HG02870 (cell line): Measurements from ENCODE around the gene VCL.
"Not testable (repeated sequence)": the region's sequence is repeated elsewhere in the genome, so short reads cannot be mapped to it uniquely, and the experiment has no call there.

ENCODE experiments used
- ATAC-seq: cut with Tn5 transposase; IDR thresholded peaks from one replicate; pipeline ENCODE4 v1.9.1; 2021; ENCODE audit warnings: mild to moderate bottlenecking, moderate library complexity; ENCODE audit not compliant: unreplicated experiment

The VCL gene

DNA sequence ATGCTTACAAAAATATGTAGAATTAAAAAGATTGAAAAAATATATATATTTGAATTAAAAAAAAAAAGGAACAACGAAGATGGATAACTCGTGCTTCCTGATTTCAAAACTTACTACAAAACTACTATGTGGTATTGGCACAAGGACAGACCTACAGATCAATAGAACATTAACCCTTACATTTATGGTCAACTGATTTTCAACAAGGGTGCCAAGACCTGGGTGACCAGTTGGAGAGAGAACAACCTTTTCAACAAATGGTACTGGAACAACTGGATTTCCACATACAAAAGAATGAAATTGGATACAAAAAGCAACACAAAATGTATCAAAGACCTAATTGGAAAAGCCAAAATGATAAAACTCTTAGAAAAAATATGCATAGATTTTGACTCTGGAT, 142.6 kb downstream of the VCL start:
- no peak for ATAC-seq

DNA sequence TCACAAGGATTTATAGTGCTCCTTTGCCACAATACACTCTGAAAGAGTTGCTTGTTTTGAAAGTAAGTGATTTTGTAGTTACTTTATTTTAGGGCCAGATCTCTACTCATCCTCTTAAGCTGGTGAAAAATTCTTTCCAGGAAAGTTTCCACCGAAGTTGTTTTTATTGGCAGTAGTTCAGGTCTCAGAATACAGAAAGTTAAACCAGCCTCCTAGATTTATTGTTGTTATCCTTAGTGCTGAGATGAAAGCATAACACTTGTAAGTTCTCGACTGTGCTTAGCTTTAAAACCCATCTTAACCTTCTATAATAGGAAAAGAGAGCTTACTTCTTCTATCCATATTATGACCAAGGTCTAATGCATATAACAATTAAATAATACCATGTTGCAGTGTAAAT, 147.2 kb downstream of the VCL start:
- no peak for ATAC-seq

DNA sequence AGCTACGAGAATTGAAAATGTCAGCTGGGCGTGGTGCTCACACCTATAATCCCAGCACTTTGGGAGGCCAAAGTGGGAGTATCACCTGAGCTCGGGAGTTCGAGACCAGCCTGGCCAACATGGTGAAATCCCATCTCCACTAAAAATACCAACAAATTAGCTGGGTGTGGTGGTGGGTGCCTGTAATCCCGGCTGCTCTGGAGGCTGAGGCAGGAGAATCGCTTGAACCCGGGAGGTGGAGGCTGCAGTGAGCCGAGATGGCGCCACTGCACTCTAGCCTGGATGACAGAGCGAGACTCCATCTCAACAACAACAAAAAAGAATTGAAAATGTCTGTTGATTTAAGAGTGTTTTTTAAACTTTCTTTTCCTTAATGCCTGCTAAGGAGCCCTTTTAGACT, 149.1 kb downstream of the VCL start:
- not testable (repeated sequence) for ATAC-seq

DNA sequence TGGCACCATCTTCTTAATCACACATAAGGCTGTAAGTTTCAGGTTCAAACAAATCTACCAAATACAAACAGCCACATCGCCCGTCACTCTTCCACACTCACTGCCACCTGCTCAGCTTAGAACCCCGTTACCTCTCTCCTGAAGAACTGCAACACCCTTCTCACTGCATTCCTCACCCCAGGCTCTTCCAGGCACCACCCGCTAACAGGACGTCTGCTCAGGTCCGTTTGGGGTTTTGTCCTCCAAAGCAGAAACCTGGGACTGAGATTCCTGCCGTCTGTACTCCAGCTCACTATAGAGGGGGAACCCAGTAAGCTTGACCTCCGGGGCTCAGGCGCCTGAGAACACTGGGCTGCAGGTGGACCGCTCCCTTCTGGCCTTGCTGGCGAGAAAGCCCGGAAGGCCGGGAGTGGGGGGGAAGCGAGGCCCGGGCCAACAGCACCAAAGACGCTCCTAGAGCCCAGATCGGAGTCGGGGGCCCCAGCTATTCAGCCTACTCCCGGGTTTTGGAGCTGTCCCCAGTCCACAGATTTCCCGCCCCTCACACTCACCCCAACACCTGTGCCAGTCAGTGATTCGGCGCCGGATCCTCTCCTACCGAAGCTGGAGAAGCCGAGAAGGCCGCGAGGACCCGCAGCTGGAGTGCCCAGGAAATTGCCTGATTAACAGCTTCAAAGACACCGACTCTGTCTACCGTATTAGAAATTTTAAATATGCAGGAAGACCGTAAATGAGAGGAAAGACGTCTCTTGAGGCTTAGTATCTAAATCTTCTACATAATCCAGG, 152.5 kb downstream of the VCL start, which contains the start of gene AP3M1:
AP3M1 (minus strand) TSS at position 625 of the 786 bp plus-strand sequence. CDS start 12,449 bp downstream, outside the sequence.
- ATAC-seq = peak; percentile 31

DNA sequence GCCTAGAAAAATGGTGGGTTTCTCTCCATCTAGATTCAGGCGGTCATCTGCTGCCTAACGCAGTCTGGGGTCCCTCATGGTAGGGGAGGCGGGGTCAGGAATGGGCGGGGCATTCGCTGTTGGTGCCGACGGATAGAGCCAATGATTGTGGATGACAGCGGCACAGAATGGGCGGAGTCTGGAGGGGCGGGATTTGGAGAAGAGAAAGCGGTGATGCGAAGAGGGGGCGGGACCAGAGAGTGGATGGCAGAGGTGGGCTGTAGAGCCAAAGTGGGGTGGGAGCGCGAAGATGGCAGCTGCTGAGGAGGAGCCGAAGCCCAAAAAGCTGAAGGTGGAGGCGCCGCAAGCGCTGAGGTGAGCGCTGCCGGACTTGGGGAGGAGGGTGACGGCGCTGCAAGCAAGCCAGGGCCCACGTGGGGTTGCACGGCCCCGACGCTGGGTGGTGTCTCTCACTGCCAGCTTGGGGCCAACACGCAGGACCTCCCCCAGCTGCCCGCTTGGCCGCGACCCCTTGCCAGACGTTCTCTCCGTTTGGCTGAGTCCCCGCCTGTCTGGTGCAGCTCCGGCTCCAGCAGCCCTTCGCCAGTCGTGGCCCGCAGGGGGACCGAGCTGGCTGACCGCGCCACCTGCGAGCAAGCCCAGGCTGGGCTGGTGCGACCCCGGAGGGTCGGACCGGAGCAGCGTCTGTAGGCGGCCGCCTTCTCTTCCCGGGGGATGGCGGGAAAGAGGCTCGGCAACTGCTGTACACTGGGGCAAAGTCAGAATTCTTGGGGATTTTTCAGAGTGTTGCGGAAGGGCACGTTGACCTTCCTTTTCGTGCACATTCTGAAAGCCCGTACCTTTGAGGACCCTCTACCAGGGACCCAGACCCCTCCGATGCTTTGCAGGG, 153.3 kb downstream of the VCL start, which contains the start of gene ADK:
ADK (plus strand) TSS at position 232 of the 889 bp plus-strand sequence; CDS start at position 290, 58 bp downstream.
- ATAC-seq = peak; percentile 85

DNA sequence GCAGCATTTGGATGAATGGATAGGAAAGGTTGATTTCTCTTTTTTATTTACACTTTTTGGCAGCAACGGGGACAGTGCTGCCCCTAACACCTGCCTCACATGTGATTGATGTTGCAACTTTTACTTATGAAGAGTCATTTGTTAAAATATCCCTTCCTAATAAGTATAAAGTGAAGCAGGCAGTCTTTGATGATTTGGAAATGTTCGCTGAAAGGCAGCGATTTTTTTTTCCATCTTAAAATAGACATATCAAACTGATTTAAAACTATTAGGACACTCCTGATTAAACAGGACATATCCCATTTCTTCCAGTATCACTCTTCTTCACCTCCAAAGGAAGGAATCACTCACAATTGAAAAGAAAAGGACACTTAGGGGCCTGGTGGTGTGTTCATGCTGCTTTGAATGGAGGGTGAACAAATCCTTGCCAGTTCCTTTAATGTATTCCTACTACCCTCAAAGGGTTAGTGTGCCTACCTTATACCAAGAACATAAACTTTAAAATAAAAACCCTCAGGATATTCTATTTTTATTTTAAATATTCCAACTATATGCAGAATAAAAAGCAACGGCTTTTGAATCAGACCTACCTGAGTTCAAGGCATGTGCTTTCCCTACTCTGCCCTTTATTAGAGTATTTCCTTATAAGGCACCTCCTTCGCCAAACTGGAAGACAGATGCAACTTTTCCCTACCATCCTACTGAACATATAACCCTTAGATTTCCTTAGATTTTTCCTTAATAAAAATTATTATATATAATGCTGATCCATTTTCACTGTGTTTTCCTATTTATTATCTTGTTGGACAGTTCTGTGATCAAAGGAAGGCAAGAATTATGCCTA, 154.2 kb downstream of the VCL start:
- no peak for ATAC-seq

DNA sequence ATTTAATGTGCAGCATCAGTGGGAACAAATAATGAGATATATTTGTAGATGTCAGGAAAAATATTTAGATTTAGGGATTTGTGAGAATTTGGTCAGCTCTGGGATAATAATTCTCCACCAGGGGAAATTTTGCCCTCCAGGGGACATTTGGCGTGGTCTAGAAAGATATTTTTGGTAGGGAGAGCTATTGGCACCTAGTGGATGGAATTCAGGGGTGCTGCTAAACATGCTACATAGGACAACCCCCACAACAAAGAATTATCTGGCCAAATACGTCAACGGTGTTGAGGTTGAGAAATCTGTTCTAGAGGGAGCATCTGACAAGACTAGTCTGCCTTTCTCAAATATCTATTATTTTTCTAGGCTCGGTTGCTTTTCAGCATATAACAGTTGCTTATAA, 155.2 kb downstream of the VCL start:
- ATAC-seq = no peak

DNA sequence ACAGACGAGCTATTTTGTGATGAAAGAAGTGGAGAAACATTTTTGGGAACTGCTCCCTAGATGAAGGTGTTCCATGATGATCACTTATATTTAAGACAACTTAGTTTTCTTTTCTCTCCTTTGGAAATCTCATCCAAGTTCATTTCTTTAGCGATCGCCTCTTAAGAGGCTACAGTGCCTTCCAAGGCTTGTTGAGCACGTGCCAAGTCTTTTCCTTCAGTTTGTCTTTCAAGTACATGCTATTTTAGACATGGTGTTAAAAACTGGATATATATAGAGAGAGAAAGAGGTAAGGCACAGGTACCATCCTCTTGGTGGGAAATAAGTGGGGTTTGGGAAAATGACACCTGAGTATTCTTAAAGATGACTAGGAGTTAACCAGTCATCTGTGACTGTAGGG, 155.8 kb downstream of the VCL start:
- no peak for ATAC-seq

DNA sequence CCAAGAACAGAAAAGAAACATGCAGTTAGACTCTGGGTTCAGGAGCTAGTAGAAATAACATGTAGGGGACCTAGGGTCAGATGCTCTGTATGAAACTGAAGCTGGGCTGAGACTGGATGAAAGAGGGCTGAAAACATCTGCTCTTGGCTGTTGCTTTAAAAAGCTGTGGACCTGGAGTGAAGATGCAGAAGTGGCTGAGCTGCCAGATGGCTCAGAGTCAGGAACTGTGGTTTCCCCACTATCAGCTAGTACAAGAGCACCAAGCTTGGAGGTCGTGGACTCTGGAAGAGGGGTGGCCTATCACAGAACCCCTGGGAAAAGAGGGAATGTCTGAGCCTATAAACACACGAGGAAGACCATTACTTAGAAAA, 159.0 kb downstream of the VCL start:
- ATAC-seq = no peak

DNA sequence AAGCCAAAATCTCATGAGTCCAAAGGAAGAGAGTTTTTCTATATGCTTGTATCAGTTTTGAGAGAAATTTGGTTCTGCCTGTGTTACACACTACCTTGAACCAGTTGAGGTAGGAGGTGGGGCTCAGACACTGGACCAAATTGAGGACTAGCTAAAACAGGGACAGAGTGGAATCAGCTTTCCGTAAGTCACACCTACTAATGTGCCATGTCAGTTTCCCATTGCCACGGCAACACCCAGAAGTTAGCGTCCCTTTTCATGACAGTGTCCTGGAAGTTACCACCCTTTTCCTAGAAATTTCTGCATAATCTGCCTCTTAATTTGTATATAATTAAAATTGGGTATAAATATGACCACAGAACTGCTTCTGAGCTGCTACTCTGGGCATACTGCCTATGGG, 162.1 kb downstream of the VCL start:
- ATAC-seq = no peak

DNA sequence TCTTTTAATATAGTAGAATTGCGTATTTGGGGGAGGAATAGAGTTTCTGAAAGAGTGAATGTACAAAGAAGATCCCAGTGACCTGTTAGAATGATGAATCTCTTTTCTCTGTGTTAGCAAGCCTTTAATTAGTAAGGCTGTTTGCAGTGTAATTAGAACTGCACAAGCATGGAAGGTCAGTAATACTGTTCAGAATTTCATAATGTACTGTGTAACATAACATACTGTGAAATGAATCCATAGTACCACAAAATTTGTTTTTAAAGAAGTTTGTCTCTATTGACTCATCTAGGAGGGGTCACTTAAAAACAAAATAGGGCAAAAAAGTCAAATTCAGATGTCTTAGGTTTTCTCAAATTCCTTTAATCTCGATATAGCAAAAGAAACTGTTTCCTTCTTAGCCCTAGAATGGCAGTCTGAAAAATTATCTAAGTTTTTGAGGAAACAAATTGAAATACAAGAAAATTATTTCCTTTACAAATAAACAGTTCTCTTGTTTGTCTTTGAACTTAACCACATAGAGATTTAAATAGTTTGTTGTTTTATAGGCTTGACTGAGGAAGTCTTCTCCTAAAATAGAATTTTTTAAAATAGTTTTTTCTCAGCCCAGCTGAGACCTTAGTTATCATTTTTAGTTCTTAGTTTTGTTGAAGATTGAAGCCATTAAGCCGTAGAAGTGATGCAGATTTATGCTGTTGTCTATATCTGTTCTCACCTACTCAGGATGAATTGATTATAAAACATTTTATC, 165.6 kb downstream of the VCL start:
- no peak for ATAC-seq

DNA sequence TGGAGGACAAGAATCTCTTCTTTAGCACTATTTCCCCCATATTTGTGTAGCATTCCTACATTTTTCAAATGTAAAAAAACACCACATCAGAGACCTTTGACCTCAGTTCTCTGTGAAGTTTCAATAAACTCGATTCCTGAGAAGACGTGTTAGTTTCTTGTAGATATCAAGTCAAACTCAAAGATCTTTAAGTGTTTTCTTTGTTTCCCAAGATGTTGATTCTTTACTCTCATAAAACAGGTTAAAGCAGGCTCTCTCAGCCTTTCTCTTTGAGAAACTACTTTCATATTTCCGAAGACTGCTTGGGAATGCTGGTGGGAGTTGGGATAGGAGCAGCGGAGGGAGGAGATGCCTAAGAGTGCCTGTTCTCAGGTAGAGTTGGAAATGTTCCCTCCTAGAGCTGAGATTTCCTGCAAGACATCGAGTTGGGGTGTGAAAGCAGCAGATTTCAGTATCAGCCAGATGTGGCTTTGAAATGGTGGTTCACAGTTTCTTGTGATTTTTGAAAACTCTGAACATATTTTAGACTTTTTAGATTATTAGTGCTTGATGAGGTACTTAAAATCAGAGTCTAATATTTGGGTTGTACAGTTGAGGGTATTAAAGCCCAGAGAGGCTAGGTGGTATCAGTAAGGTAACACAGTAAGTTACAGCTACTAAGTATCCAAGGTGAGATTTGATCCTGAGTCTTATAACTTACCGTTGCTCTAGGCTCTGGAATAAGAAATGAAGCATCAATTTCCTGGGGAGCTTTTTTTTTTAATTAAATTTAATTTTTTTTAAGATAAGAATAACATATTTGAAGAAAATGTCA, 167.0 kb downstream of the VCL start:
- no peak for ATAC-seq

DNA sequence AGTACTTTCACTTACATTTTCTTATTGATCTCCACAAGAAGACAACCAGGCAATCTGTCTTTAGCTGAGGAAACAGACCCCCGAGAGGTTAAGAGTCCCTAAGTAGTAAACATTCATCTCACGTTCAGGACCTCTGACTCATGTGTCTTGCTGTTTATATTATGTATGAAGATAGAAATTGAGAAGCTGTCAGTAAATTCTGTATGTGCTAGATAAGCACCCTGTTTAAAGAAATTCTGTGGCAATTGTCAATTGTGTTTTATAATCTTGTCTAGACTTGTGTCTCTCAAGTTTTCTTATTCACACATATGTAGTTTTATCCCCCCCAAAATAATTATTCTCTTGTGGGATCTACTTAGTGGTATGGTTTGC, 167.6 kb downstream of the VCL start:
- no peak for ATAC-seq

DNA sequence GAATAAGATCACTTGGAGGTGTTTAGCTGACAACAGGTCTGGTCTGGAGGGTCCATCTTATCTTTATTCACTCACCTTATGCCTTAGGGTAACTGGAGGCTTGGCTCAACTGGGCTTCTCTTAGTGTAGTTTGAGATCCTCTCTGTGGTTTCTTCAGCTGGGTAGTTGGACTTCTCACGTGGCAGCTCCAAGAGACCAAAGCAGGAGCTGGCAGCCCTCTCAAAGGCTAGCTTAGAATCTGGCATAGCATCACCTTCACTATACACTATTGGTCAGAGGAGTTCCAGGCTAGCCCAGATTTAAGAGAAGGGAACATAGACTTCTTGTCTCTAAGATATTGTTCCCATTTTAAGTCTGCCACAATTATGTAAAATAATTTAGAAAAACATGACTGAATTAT, 169.5 kb downstream of the VCL start:
- ATAC-seq = no peak
